GM18907 (cell line): ENCODE data around the gene EXOSC5.
A peak's percentile ranks its signal among the peaks of the same experiment; 100 is the strongest.
"Not testable (repeated sequence)": the region's sequence is repeated elsewhere in the genome, so short reads cannot be mapped to it uniquely, and the experiment has no call there.

Experiments
- ATAC-seq: cut with Tn5 transposase; IDR thresholded peaks from one replicate; pipeline ENCODE4 v1.9.1; 2021; ENCODE audit warnings: mild to moderate bottlenecking, moderate library complexity; ENCODE audit not compliant: unreplicated experiment

Gene EXOSC5

DNA sequence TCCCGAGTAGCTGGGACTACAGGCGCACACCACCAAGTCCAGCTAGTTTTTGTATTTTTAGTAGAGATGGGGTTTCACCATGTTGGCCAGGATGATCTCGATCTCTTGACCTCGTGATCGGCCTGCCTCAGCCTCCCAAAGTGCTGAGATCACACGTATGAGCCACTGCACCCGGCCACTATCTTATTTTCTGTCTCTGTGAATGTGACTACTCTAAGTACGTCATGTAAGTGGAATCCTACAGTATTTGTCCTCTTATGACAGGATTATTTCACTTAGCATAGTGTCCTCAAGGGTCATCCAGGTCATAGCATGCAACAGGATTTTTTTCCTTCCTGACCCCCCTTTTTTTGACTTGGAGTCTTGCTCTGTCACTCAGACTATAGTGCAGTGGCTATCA lies 25.6 kb downstream of the EXOSC5 start:
- ATAC-seq: no peak

- ATAC-seq: not testable (repeated sequence)
Observed at GRCh38 chr19:41371119-41371518, 26.0 kb downstream of the EXOSC5 start.

DNA sequence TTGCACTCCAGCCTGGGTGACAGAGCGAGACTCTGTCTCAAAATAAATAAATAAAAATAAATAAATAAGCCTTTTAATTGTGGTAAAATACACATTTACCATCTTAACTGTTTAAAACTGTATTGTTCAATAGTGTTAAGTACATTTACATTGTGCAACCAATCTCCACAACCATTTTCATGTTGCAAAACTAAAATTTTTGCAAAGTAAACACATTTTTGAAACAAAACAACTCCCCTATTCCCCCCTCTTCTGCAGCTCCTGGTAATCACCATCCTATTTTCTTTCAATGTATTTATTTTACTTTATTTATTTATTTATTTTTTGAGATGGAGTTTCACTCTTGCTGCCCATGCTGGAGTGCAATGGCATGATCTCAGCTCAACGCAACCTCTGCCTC lies 27.4 kb downstream of the EXOSC5 start:
- ATAC-seq: no peak

GRCh38 chr19:41367848-41368301 lies 29.3 kb downstream of the EXOSC5 start:
- ATAC-seq: peak; percentile 34

GRCh38 chr19:41366089-41366488 lies 31.1 kb downstream of the EXOSC5 start:
- no peak for ATAC-seq

GRCh38 chr19:41364524-41365391 lies 32.4 kb downstream of the EXOSC5 start:
- no peak for ATAC-seq

- ATAC-seq: peak; percentile 82
Observed at GRCh38 chr19:41363753-41364523, 33.2 kb downstream of the EXOSC5 start, which contains the start of gene B9D2. B9D2 (minus strand) TSS chr19:41364149; CDS start chr19:41363519, 630 bp downstream.

- ATAC-seq: no peak
Observed at GRCh38 chr19:41363371-41363752, 33.8 kb downstream of the EXOSC5 start.

GRCh38 chr19:41362143-41362847 lies 34.9 kb downstream of the EXOSC5 start:
- no peak for ATAC-seq

GRCh38 chr19:41359741-41360140 lies 37.4 kb downstream of the EXOSC5 start:
- ATAC-seq: no peak

GRCh38 chr19:41357746-41358145 lies 39.4 kb downstream of the EXOSC5 start:
- ATAC-seq: no peak

GRCh38 chr19:41356984-41357739 lies 40.0 kb downstream of the EXOSC5 start:
- no peak for ATAC-seq

DNA sequence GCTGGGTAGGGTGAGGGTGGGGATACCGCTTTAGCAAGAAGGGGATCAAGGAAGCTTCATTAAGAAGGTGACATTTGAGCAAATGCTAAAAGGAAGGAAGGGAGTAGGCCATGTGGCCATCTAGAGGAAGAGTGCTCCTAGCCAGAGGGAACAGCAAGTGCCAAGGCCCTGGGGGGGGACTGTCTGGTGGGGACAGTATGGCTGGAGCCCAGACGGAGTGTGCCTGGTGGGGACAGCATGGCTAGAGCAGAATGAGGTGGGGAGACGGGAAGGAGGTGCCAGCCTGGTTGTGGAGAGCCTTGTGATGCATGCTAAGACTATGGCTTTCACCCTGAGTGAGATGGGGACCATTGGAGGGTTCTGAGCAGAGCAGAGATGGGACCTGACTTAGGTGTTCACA lies 41.4 kb downstream of the EXOSC5 start:
- no peak for ATAC-seq

DNA sequence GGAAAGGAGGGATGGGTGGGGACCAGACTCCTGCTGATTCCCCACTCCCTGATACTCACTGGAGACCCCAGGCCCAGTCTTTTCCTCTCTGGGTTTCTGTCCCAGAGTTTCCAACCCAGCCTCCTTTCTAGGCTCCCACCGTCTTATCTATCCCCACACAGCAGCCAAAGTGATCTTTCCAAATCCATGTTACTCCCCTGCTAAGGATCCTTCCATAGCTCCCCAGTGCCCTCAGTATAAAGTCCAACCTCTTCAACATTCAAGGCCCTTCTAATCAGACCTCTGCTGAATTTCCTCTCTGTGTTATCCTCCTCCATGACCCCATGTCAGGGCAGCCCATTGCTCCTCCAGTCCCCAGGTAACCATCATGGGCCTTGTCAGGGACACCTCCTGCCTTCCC lies 42.1 kb downstream of the EXOSC5 start:
- no peak for ATAC-seq

GRCh38 chr19:41354343-41354953 lies 42.7 kb downstream of the EXOSC5 start:
- ATAC-seq: no peak

DNA sequence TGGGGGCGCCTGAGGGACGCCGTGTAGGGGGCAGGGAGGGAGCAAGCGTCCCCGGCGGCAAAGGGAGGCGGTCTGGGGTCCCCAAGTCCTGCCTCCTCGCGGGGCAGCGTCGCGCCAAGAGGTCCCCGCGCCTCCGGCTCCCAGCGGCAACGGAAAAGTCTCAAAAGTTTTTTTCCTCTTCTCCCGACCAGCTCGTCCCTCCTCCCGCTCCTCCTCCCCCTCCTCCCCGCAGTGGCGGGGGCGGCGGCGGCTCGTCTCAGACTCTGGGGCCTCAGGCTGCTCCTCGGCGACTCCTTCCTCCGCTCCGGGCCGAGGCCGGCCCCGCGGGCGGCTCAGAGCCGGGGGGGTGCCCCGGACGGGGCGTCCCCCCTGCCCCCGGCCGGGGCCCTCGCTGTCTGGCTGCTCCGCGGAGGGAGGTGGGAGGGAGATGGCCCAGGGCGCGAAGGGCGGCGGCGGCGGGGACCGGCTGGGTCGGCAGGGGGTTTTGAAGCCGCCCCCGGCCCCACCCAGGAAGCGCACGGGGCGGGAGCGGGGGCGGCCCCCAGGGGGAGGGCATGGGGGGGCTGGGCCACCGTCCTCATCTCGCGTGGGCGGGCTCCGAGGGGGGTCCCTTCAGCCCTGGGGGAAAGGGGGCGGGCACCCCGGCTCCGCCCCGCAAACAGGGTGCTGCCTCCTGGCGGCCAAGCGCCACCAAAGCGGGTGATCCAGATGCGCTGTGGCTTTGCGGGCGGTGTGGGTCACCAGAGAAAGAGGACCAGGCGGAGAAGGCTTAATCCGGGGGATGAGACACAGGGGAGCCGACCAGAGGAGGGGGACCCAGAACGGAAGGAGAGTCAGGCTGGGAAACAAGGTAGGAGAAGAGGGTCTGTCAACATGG lies 43.5 kb downstream of the EXOSC5 start, which contains the start of gene TGFB1:
TGFB1 (minus strand) TSS at position 457 of the 877 bp plus-strand sequence. CDS start 878 bp downstream, outside the sequence.
- peak; percentile 47 for ATAC-seq

DNA sequence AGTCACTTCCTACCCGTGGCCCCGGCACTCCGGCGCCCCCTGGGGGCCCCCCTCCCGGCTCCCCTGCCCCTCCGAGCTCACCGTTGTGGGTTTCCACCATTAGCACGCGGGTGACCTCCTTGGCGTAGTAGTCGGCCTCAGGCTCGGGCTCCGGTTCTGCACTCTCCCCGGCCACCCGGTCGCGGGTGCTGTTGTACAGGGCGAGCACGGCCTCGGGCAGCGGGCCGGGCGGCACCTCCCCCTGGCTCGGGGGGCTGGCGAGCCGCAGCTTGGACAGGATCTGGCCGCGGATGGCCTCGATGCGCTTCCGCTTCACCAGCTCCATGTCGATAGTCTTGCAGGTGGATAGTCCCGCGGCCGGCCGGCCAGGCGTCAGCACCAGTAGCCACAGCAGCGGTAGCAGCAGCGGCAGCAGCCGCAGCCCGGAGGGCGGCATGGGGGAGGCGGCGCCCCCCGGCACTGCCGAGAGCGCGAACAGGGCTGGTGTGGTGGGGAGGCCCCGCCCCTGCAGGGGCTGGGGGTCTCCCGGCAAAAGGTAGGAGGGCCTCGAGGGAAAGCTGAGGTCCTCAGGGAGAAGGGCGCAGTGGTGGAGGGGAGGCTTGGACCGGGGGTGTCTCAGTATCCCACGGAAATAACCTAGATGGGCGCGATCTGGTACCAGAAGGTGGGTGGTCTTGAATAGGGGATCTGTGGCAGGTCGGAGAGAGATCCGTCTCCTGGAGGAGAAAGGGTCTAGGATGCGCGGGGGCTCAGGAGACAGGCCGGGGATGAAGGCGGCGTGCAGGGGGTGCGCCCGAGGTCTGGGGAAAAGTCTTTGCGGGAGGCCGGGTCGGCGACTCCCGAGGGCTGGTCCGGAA lies 44.3 kb downstream of the EXOSC5 start:
- ATAC-seq: no peak

GRCh38 chr19:41352279-41352608 lies 44.9 kb downstream of the EXOSC5 start:
- no peak for ATAC-seq
